ENCODE results near the gene CIC.
"Not testable (repeated sequence)": the region's sequence is repeated elsewhere in the genome, so short reads cannot be mapped to it uniquely, and the experiment has no call there.

Gene CIC

GRCh38 chr19:42328106-42328505 lies 59.1 kb downstream of the CIC start:
- no peaks in the 10 kb centered on the region for H3K9me3 ChIP-seq
- TF ChIP-seq, protein P1, sequence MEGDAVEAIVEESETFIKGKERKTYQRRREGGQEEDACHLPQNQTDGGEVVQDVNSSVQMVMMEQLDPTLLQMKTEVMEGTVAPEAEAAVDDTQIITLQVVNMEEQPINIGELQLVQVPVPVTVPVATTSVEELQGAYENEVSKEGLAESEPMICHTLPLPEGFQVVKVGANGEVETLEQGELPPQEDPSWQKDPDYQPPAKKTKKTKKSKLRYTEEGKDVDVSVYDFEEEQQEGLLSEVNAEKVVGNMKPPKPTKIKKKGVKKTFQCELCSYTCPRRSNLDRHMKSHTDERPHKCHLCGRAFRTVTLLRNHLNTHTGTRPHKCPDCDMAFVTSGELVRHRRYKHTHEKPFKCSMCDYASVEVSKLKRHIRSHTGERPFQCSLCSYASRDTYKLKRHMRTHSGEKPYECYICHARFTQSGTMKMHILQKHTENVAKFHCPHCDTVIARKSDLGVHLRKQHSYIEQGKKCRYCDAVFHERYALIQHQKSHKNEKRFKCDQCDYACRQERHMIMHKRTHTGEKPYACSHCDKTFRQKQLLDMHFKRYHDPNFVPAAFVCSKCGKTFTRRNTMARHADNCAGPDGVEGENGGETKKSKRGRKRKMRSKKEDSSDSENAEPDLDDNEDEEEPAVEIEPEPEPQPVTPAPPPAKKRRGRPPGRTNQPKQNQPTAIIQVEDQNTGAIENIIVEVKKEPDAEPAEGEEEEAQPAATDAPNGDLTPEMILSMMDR (IDR thresholded peaks at IDR 0.05), result no peak
- H3K27ac ChIP-seq, result no peak overlapping the region
- peaks cover 0 to 43% (median 31%) of the 10 kb centered on the region in 4 donors for H3K4me1 ChIP-seq
- no peak for DNase-seq
- H3K36me3 ChIP-seq, result no peaks in the 10 kb centered on the region
- intact Hi-C loops (cut with DNase I; ENCODE audit: low total_unique reads), result loop anchor here (10.0 kb wide), 1 partner anchor 193 kb away; the partner anchor contains the start of gene POU2F2
- H3K27me3 ChIP-seq, result peaks cover 11 to 18% of the 10 kb centered on the region in 2 donors
- no peak overlapping the region for H3K4me3 ChIP-seq

- Histone ChIP-seq H3K4me1 (peaks cover 0 to 40% (median 28%) of the 10 kb centered on the region in 4 donors), H3K27ac (no peak overlapping the region), H3K36me3 (peaks cover 0 to 7% (median 5%) of the 10 kb centered on the region in 3 donors), H3K27me3 (peaks cover 8 to 11% of the 10 kb centered on the region in 2 donors), H3K4me3 (no peak overlapping the region), H3K9me3 (no peaks in the 10 kb centered on the region)
- TF ChIP-seq, protein P1 (IDR thresholded peaks at IDR 0.05), result no peak
- no peak for DNase-seq
- intact Hi-C loops (cut with DNase I; ENCODE audit: low total_unique reads), result loop anchor here (10.0 kb wide), 1 partner anchor 194 kb away; the partner anchor contains the start of gene POU2F2
Measured at GRCh38 chr19:42328854-42329253, 59.8 kb downstream of the CIC start.

DNA sequence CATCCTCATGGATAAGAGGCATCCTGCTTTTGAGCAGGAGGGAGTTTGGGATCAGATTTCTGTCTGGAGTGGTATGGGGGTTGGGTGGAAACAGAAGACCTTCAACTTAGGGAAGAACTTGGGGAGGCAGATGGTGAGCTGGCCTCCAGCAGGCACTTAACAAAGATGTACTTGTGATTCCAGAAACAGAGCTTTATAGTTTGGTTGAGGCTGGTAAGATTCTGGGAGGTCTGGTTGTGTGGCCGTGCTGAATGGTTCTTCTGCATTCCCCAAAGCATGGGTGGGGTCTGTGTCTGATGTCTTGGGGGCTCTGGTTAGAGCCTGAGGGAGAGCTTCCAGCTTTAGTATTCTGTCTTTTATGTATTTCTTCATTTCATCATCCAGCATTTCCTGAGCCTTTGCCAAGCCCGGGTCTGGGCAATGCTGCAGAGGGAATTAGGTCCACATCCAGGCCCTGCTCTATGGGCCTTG lies 61.2 kb downstream of the CIC start:
- intact Hi-C loops (cut with DNase I; ENCODE audit: low total_unique reads), result no loop called here
- TF ChIP-seq, protein P1 (IDR thresholded peaks at IDR 0.05), result no peak
- peak in 1 of 2 donors; percentile 37 for DNase-seq
- Histone ChIP-seq H3K36me3 (peaks cover 0 to 21% (median 10%) of the 10 kb centered on the region in 3 donors), H3K27me3 (no peaks in the 10 kb centered on the region), H3K27ac (no peak overlapping the region), H3K9me3 (no peaks in the 10 kb centered on the region), H3K4me3 (no peak overlapping the region), H3K4me1 (peaks cover 0 to 28% (median 17%) of the 10 kb centered on the region in 4 donors)

DNA sequence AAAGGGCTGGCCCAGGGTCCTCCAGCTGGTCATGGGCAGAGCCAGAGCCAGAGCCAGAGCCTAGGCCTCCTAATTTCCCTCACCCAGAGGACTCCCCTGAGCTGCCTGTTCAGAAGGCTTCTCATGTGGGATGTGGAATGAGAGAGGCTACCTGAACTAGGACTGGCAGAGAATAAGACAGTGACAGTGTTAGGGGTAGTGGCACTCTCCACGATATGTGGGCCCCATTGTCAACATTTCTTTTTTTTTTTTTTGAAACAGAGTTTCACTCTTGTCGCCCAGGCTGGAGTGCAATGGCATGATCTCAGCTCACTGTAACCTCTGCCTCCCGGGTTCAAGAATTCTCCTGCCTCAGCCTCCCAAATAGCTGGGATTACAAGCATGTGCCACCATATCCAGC lies 62.3 kb downstream of the CIC start:
- Histone ChIP-seq H3K36me3 (peaks cover 5 to 31% (median 16%) of the 10 kb centered on the region in 3 donors), H3K4me1 (peaks cover 0 to 23% (median 12%) of the 10 kb centered on the region in 4 donors)
- DNase-seq; H3K4me3 ChIP-seq; H3K27ac ChIP-seq; H3K27me3 ChIP-seq; H3K9me3 ChIP-seq; intact Hi-C loops (cut with DNase I; ENCODE audit: low total_unique reads): not testable (repeated sequence)

DNA sequence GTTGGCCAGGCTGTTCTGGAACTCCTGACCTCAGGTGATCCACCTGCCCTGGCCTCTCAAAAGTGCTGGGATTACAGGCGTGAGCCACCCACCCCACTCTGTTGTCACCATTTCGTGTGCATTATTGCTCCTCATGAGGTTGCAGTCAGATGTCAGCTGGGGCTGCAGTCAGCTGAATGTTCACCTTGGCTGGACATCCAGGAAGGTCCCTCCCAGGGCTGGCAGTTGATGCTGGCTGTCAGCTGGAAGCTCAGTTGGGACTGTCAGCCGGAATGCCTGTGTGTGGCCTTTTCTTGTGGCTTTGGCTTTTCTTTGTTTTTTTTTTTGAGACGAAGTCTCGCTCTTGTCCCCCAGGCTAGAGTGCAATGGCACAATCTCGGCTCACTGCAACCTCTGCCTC lies 63.0 kb downstream of the CIC start:
- no peak overlapping the region for H3K4me3 ChIP-seq
- TF ChIP-seq, protein P1 (IDR thresholded peaks at IDR 0.05), result no peak
- no peaks in the 10 kb centered on the region for H3K9me3 ChIP-seq
- no peaks in the 10 kb centered on the region for H3K27me3 ChIP-seq
- intact Hi-C loops (cut with DNase I; ENCODE audit: low total_unique reads), result no loop called here
- H3K36me3 ChIP-seq, result peaks cover 10 to 39% (median 23%) of the 10 kb centered on the region in 3 donors
- no peak for DNase-seq
- no peak overlapping the region for H3K27ac ChIP-seq
- H3K4me1 ChIP-seq, result peaks cover 0 to 15% (median 8%) of the 10 kb centered on the region in 4 donors

GRCh38 chr19:42333018-42333417 lies 64.0 kb downstream of the CIC start:
- Histone ChIP-seq H3K27me3 (no peaks in the 10 kb centered on the region), H3K27ac (no peak overlapping the region), H3K36me3 (peaks cover 10 to 48% (median 23%) of the 10 kb centered on the region in 3 donors), H3K9me3 (no peaks in the 10 kb centered on the region), H3K4me1 (peaks cover 0 to 7% (median under 1%) of the 10 kb centered on the region in 4 donors), H3K4me3 (no peak overlapping the region)
- intact Hi-C loops (cut with DNase I; ENCODE audit: low total_unique reads), result no loop called here
- TF ChIP-seq, protein P1 (IDR thresholded peaks at IDR 0.05), result no peak
- DNase-seq, result no peak

All from tibial artery (tissue), 4 donors.